Activated CD8-positive, alpha-beta T cell treated with anti-CD3 and anti-CD28 coated beads for 36 hours (primary cell): ENCODE measurements around the gene LSS. TPM values are rescaled to one million over a fixed set of nuclear protein-coding genes. Genes with fewer than 3 reads are reported as not detected.

Source experiments
- ATAC-seq: fragments of 200-7000 bp; cut with Tn5 transposase; one replicate; pipeline ENCODE4 v1.10.0; 2021; ENCODE audit warnings: mild to moderate bottlenecking, moderate library complexity
- CTCF ChIA-PET: fragments of 350-600 bp; sonication (Branson Sonifier 250); formaldehyde crosslinking; loops from one replicate; lab custom pipeline; 2021; ENCODE audit warnings: antibody characterized with exemption; lab: Charles Lee
- POLR2A ChIA-PET: fragments of 350-600 bp; sonication (Branson Sonifier 250); formaldehyde crosslinking; loops from one replicate; lab custom pipeline; 2021; ENCODE audit warnings: antibody characterized with exemption; lab: Charles Lee
- DNase-seq: peaks from one replicate; pipeline ENCODE4 v3.0.0-alpha.2; 2020
- H3K27ac Mint-ChIP-seq: one replicate; pipeline ENCODE4 v1.8.0; 2021; ENCODE audit warnings: mild to moderate bottlenecking, mixed read lengths
- H3K27me3 Mint-ChIP-seq: one replicate; pipeline ENCODE4 v1.8.0; 2021; ENCODE audit warnings: mixed read lengths
- H3K36me3 Mint-ChIP-seq: one replicate; pipeline ENCODE4 v1.8.0; 2021; ENCODE audit warnings: low read depth, mixed read lengths
- H3K4me1 Mint-ChIP-seq: one replicate; pipeline ENCODE4 v1.8.0; 2021; ENCODE audit warnings: low read depth, mixed read lengths
- H3K4me3 Mint-ChIP-seq: one replicate; pipeline ENCODE4 v1.8.0; 2021; ENCODE audit warnings: mild to moderate bottlenecking, moderate library complexity, mixed read lengths
- H3K9me3 Mint-ChIP-seq: one replicate; pipeline ENCODE4 v1.8.0; 2021; ENCODE audit warnings: mixed read lengths
- CTCF ChIP-seq: fragments of 200-600 bp; IDR thresholded peaks from one replicate; pipeline ENCODE4 v1.8.0; 2022; ENCODE audit warnings: antibody characterized with exemption, mild to moderate bottlenecking
- intact Hi-C: fragments of 100-400 bp; cut with micrococcal nuclease; formaldehyde crosslinking; loops from one replicate; pipeline ENCODE4 v1.10.0; 2022
- total RNA-seq, 2 experiments: library from RNA; stranded (reverse); gene quantifications; one replicate each; pipeline ENCODE4 v1.2.3, GENCODE V29; 2021

Gene LSS
- total RNA-seq, 2 experiments from 2014 or later = 20.3 to 20.4 TPM

DNA sequence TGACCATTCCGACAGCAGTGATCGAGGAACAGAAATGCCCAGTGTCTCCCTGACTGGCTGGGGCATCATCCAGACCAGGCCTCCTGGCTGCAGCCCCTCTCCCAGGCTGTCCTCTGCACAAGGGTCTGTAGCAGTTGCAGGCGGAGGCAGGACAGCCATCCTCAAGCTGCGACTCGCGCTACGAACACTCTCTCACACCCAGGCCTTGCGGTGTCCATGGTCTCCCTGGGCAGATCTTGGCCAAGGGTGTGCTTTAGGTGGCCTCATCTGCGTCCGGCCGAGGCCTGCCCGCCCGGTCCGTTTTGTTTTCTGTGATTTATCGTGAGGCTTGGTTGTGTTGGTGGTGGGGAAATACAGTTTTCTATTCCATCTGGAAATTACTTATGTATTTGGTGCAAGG is 88.9 kb downstream of the LSS start:
- ATAC-seq = no peak
- H3K27me3 Mint-ChIP-seq = no peaks in the 10 kb centered on the region
- H3K27ac Mint-ChIP-seq = no peak overlapping the region
- no peak overlapping the region for H3K4me3 Mint-ChIP-seq
- no peaks in the 10 kb centered on the region for H3K9me3 Mint-ChIP-seq
- ChIA-PET POLR2A (no interaction called here), CTCF (no interaction called here)
- no peak for TF ChIP-seq CTCF
- no peak for DNase-seq
- H3K4me1 Mint-ChIP-seq = peaks cover 10% of the 10 kb centered on the region
- intact Hi-C loops = no loop called here
- H3K36me3 Mint-ChIP-seq = no peaks in the 10 kb centered on the region

DNA sequence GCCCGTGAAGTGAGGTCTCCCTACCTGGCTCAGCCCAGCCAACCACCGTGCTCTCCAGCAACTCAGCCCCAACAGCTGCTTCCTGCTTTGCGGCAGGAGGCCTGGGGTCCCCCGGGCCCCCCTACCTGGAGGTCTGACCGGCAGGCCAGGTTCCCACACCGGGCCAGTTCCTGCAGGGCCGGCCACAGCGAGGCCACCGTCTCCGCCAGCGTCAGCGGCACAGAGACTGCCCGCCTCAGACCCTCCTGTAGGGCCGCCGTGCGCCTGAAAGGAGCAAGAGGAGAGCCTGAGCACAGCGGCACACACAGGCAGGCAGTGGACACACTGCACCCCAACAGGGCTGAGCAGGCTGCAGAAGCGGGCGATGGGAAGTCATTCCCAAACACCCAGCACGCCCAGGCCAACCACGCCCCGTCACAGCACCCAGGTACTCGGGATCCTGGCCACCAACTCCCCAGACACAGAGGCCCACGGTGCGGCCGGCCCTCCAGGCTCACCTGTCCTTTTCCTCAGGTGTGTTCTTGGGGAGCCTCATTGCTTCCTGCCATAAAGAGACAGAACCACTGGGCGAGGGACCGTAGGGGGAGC is 90.1 kb downstream of the LSS start:
- Mint-ChIP-seq H3K27me3 (no peaks in the 10 kb centered on the region), H3K9me3 (no peaks in the 10 kb centered on the region), H3K4me3 (no peak overlapping the region), H3K4me1 (peaks cover 7% of the 10 kb centered on the region), H3K36me3 (no peaks in the 10 kb centered on the region), H3K27ac (no peak overlapping the region)
- no peak for TF ChIP-seq CTCF
- intact Hi-C loops = no loop called here
- ChIA-PET CTCF (no interaction called here), POLR2A (interaction anchor here (0.6 kb wide), 1 partner anchor 128 kb away, joined by 4 read pairs; no protein-coding TSS in a partner anchor)
- ATAC-seq = no peak
- DNase-seq = no peak

Other genes starting within 250 kb of the LSS start
- 1 to 10 TPM; 4.1 to 5.2 TPM for gene COL6A1, start 247.0 kb downstream of the LSS start, total RNA-seq
- gene COL6A2, start 130.7 kb downstream of the LSS start, total RNA-seq = 10 to 100 TPM; 25.0 to 25.3 TPM
- gene FTCD, start 73.2 kb downstream of the LSS start, total RNA-seq = under 1 TPM; 0.52 to 0.85 TPM
- gene SPATC1L, start 44.3 kb downstream of the LSS start, total RNA-seq = 10 to 100 TPM; 23.2 to 24.2 TPM
- gene MCM3AP, start 56.8 kb upstream of the LSS start, total RNA-seq = 100 to 1,000 TPM; 108 to 112 TPM
- 10 to 100 TPM; 14.9 to 16.2 TPM for gene YBEY, start 57.6 kb upstream of the LSS start, total RNA-seq
- gene C21orf58, start 95.1 kb upstream of the LSS start, total RNA-seq = 10 to 100 TPM; 23.9 to 25.2 TPM
- gene PCNT, start 95.4 kb upstream of the LSS start, total RNA-seq = 10 to 100 TPM; 46.2 to 46.6 TPM
- 10 to 100 TPM; 30.9 to 34.1 TPM for gene DIP2A, start 230.1 kb upstream of the LSS start, total RNA-seq